ENCODE data around the gene NABP1.

NABP1 gene

GRCh38 chr2:191650896-191651773 lies 26.8 kb upstream of the NABP1 start:
- no peak for DNase-seq

- no peak for DNase-seq
Observed at GRCh38 chr2:191653667-191654391, 24.1 kb upstream of the NABP1 start.

- DNase-seq = no peak
Observed at GRCh38 chr2:191656391-191656790, 21.5 kb upstream of the NABP1 start.

GRCh38 chr2:191656792-191657191 lies 21.1 kb upstream of the NABP1 start:
- DNase-seq = no peak

- no peak for DNase-seq
Observed at GRCh38 chr2:191657977-191658376, 20.0 kb upstream of the NABP1 start.

- no peak for DNase-seq
Observed at GRCh38 chr2:191659198-191659597, 18.7 kb upstream of the NABP1 start.

- DNase-seq = no peak
Observed at GRCh38 chr2:191660575-191660974, 17.4 kb upstream of the NABP1 start.

- no peak for DNase-seq
Observed at GRCh38 chr2:191661097-191661924, 16.6 kb upstream of the NABP1 start.

- peak; percentile 8 for DNase-seq
Observed at GRCh38 chr2:191664823-191665677, 12.9 kb upstream of the NABP1 start.

- DNase-seq = no peak
Observed at GRCh38 chr2:191666226-191666625, 11.7 kb upstream of the NABP1 start.

GRCh38 chr2:191666732-191667131 lies 11.2 kb upstream of the NABP1 start:
- DNase-seq = peak; percentile 60

GRCh38 chr2:191670076-191670475 lies 7.9 kb upstream of the NABP1 start:
- no peak for DNase-seq

- DNase-seq = no peak
Observed at GRCh38 chr2:191670787-191671186, 7.1 kb upstream of the NABP1 start.

GRCh38 chr2:191675807-191676721 lies 1.9 kb upstream of the NABP1 start:
- peak; percentile 90 for DNase-seq

- peak; percentile 42 for DNase-seq
Observed at GRCh38 chr2:191676790-191677645, 918 bp upstream of the NABP1 start.

- no peak for DNase-seq
Observed at GRCh38 chr2:191678437-191679100, 633 bp downstream of the NABP1 start.

GRCh38 chr2:191679818-191680600 lies 2.1 kb downstream of the NABP1 start:
- peak; percentile 31 for DNase-seq

- DNase-seq = no peak
Observed at GRCh38 chr2:191680639-191681038, 2.7 kb downstream of the NABP1 start.

- no peak for DNase-seq
Observed at GRCh38 chr2:191682126-191682525, 4.2 kb downstream of the NABP1 start.

Data from GF-D8 (cell line).